ENCODE measurements around the gene IL18R1.
"Not testable (repeated sequence)": the region's sequence is repeated elsewhere in the genome, so short reads cannot be mapped to it uniquely, and the experiment has no call there.

IL18R1 gene

DNA sequence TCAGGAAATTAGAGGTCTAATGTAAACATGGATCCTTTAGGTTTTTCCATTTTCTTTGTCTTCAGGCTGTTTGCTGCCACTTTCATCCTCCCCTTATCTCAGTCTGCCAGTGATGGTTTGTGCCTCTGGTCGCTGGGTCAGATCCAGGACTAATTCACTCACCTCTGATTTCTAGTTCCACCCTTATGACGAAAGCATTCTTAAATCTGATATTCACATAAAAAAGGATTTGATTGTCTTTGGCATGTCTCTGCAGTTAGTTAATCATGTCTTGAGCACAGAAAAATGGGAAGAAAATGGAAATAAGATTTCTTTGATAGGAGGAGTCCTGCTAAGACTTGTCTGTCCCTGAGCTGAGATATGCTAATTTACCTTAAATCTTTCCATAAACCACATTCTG lies 39.7 kb upstream of the IL18R1 start:
- no peak overlapping the region for H3K4me3 ChIP-seq (ENCODE audit: low read depth, low read length)
- TF ChIP-seq, protein P1, sequence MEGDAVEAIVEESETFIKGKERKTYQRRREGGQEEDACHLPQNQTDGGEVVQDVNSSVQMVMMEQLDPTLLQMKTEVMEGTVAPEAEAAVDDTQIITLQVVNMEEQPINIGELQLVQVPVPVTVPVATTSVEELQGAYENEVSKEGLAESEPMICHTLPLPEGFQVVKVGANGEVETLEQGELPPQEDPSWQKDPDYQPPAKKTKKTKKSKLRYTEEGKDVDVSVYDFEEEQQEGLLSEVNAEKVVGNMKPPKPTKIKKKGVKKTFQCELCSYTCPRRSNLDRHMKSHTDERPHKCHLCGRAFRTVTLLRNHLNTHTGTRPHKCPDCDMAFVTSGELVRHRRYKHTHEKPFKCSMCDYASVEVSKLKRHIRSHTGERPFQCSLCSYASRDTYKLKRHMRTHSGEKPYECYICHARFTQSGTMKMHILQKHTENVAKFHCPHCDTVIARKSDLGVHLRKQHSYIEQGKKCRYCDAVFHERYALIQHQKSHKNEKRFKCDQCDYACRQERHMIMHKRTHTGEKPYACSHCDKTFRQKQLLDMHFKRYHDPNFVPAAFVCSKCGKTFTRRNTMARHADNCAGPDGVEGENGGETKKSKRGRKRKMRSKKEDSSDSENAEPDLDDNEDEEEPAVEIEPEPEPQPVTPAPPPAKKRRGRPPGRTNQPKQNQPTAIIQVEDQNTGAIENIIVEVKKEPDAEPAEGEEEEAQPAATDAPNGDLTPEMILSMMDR (conservative IDR thresholded peaks at IDR 0.05; ENCODE audit: low read depth, low read length), result no peak
- DNase-seq (ENCODE audit: low read depth), result no peak

DNA sequence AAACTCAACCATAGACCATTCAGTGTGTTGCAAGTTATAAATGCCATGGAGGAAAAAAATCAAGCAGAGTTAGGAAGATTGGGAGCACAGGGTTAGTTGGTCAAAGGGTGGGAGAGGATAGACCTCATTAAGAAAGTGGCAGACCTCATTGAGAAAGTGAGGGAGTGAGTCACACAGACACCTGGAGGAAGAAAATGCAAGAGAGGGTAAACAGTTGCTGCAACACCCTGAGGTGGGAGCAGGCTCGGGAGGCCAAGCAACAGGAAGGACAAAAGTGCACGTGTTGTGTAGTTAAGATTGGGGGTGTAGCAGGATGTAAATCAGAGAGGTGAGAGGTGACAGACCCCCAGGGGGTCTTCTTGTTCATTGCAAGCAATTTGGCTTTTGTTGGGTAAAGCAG lies 37.9 kb upstream of the IL18R1 start:
- TF ChIP-seq, protein P1 (conservative IDR thresholded peaks at IDR 0.05; ENCODE audit: low read depth, low read length), result no peak

DNA sequence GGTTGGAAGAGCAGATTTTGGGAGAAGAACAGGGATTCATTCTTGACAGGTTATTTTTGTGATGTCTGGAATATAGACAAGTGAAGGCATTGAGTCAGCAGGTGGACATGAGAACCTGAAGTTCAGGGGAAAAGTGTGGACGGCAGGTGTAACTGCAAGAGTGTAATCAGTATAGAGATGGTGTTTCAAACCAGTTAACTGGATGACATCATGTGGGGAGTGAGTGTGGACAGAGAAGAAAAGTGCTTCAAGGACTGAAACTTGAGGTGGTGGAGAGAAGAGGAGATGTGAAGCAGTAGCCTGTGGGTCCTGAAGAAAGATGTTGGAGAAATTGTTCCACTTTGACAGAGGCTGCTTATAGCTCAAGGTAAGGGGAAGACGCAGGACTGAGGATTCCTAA lies 37.2 kb upstream of the IL18R1 start:
- TF ChIP-seq, protein P1 (conservative IDR thresholded peaks at IDR 0.05; ENCODE audit: low read depth, low read length), result no peak
- DNase-seq (ENCODE audit: low read depth), result no peak

More for the DNA sequence above, 37.9 kb upstream of the IL18R1 start:
- no peak overlapping the region for H3K4me3 ChIP-seq (ENCODE audit: low read depth, low read length)
- DNase-seq (ENCODE audit: low read depth), result peak; percentile 60

DNA sequence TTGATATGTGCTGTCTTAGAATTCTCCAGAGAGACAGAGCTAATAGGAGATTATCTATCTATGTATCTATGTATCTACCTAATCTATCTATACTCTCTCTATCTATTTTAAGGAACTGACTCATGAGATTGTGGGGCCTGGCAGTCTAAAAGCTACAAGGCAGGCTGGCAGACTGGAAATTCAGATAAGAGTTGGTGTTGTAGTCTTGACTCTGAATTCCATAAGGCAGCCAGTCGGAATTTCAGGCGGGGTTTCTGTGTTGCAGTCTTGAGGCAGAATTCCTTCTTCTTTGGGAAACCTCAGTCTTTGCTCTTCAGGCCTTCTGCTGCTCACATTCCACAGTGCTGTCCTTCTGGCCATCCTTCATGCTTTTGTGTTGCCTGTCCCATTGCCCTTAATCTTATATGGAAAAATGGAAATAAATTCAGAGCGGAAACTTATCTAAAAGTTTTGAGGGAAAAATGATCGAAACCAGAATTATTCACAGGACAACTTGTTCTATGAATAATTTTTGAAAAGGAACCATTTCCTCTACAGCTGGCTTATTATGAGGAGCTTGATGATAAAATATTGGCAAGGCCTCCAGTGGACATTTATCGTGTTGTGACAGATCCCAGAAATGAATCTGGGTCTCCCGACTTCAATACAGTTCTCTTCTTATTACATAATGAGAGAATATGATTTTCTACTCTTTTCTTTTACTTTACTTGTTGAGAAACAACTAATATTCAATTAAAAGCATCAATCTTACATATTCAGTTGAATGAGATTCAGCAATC lies 33.5 kb upstream of the IL18R1 start:
- TF ChIP-seq, protein P1 (conservative IDR thresholded peaks at IDR 0.05; ENCODE audit: low read depth, low read length), result no peak
- no peak for DNase-seq (ENCODE audit: low read depth)

More for the DNA sequence above, 37.2 kb upstream of the IL18R1 start:
- H3K4me3 ChIP-seq (ENCODE audit: low read depth, low read length), result no peak overlapping the region

DNA sequence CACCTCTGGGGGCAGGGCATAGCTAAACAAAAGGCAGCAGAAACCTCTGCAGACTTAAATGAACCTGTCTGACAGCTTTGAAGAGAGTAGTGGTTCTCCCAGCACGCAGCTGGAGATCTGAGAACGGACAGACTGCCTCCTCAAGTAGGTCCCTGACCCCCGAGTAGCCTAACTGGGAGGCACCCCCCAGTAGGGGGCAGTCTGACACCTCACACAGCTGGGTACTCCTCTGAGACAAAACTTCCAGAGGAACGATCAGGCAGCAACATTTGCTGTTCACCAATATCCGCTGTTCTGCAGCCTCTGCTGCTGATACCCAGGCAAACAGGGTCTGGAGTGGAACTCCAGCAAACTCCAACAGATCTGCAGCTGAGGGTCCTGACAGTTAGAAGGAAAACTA lies 30.7 kb upstream of the IL18R1 start:
- not testable (repeated sequence) for DNase-seq (ENCODE audit: low read depth); H3K4me3 ChIP-seq (ENCODE audit: low read depth, low read length)

More for the DNA sequence above, 33.5 kb upstream of the IL18R1 start:
- no peak overlapping the region for H3K4me3 ChIP-seq (ENCODE audit: low read depth, low read length)

DNA sequence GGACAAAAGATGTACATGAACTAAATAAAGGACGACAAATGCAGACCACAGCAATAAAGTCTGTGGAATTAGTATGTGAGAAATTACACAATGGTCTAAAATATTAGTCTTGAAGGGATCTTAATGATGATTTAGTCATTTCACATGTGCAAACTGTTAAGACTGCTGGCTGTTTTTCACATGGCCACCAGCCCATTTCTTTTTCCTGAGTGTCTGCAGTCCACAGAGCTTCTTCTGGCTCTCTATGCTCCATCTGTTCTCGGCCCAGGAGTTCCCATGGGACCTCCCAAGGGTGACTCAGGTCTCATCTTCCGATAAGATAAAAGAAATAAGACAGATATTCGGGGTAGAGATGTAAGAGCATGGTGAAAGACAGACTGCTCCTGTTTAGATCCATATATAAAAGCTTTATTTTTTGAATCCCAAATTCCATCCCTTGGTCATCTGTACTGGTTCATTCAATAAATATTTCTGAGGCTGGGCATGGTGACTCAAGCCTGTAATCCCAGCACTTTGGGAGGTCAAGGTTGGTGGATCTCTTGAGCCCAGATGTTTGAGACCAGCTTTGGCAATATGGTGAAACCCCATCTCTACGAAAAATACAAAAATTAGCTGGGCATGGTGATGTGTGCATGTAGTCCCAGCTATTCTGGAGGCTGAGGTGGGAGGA lies 24.1 kb upstream of the IL18R1 start:
- TF ChIP-seq, protein P1 (conservative IDR thresholded peaks at IDR 0.05; ENCODE audit: low read depth, low read length), result no peak
- no peak for DNase-seq (ENCODE audit: low read depth)

DNA sequence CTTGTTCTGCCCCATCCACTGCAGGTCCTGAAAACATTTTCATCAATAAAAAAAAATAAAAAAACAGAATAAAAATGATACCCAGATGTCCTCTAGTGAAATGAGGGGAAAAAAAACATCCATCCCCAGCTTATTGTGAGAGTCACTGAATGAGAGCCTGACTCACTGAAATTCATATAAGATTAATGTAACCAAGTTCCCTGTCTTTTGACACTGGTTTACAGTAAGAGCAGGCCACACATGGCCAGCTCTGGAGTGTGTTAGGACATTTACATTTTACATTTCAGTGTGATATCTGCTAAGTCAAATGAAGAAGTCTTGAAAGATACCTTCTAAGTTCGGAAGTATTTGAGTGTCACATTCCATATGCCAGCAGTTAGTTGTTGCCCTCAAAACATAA lies 21.1 kb upstream of the IL18R1 start:
- H3K4me3 ChIP-seq (ENCODE audit: low read depth, low read length), result no peak overlapping the region
- DNase-seq (ENCODE audit: low read depth), result no peak
- TF ChIP-seq, protein P1 (conservative IDR thresholded peaks at IDR 0.05; ENCODE audit: low read depth, low read length), result no peak

More for the DNA sequence above, 24.1 kb upstream of the IL18R1 start:
- no peak overlapping the region for H3K4me3 ChIP-seq (ENCODE audit: low read depth, low read length)
